ENCODE measurements around the gene GPRC5D. TPM values are rescaled to one million over a fixed set of nuclear protein-coding genes. Genes with fewer than 3 reads are reported as not detected.

The GPRC5D gene
- total RNA-seq, 2 donors from 2014 or later: not detected

- peaks cover 2% of the 10 kb centered on the region for H3K36me3 Mint-ChIP-seq (ENCODE audit: low read depth)
- peaks cover 8% of the 10 kb centered on the region for H3K4me1 Mint-ChIP-seq
- ATAC-seq (no peak), DNase-seq (no peak)
- H3K4me3 Mint-ChIP-seq: no peak overlapping the region
- peak overlapping the region; percentile 82 for H3K27ac Mint-ChIP-seq
- H3K27me3 Mint-ChIP-seq: no peaks in the 10 kb centered on the region
- no peaks in the 10 kb centered on the region for H3K9me3 ChIP-seq (ENCODE audit: control insufficient read depth, low read length, poor library complexity, severe bottlenecking)
Observed at GRCh38 chr12:12990700-12991468, 38.9 kb upstream of the GPRC5D start.

- Mint-ChIP-seq H3K27me3 (no peaks in the 10 kb centered on the region), H3K4me1 (peaks cover 14% of the 10 kb centered on the region), H3K4me3 (no peak overlapping the region), H3K27ac (no peak overlapping the region), H3K36me3 (ENCODE audit: low read depth) (peaks cover 4% of the 10 kb centered on the region)
- DNase-seq (no peak), ATAC-seq (no peak)
- H3K9me3 ChIP-seq (ENCODE audit: control insufficient read depth, low read length, poor library complexity, severe bottlenecking): no peaks in the 10 kb centered on the region
Observed at GRCh38 chr12:12987421-12987820, 35.5 kb upstream of the GPRC5D start.

- Mint-ChIP-seq H3K27me3 (no peaks in the 10 kb centered on the region), H3K4me3 (no peak overlapping the region), H3K27ac (no peak overlapping the region), H3K4me1 (peaks cover 14% of the 10 kb centered on the region), H3K36me3 (ENCODE audit: low read depth) (peaks cover 4% of the 10 kb centered on the region)
- H3K9me3 ChIP-seq (ENCODE audit: control insufficient read depth, low read length, poor library complexity, severe bottlenecking): no peaks in the 10 kb centered on the region
- no peak for DNase-seq
- no peak for ATAC-seq
Observed at GRCh38 chr12:12986775-12987331, 34.9 kb upstream of the GPRC5D start.

GRCh38 chr12:12985817-12986408 is 33.9 kb upstream of the GPRC5D start:
- DNase-seq: no peak

GRCh38 chr12:12984149-12984548 is 32.2 kb upstream of the GPRC5D start:
- DNase-seq: no peak
- no peak overlapping the region for H3K27ac Mint-ChIP-seq
- H3K4me3 Mint-ChIP-seq: no peak overlapping the region
- ATAC-seq: no peak
- peaks cover 2% of the 10 kb centered on the region for H3K36me3 Mint-ChIP-seq (ENCODE audit: low read depth)
- no peaks in the 10 kb centered on the region for H3K9me3 ChIP-seq (ENCODE audit: control insufficient read depth, low read length, poor library complexity, severe bottlenecking)
- H3K27me3 Mint-ChIP-seq: no peaks in the 10 kb centered on the region
- H3K4me1 Mint-ChIP-seq: peaks cover 8% of the 10 kb centered on the region

More at GRCh38 chr12:12985817-12986408, 33.9 kb upstream of the GPRC5D start:
- Mint-ChIP-seq H3K27ac (no peak overlapping the region), H3K36me3 (ENCODE audit: low read depth) (peaks cover 2% of the 10 kb centered on the region), H3K4me1 (peaks cover 9% of the 10 kb centered on the region), H3K4me3 (no peak overlapping the region), H3K27me3 (no peaks in the 10 kb centered on the region)
- no peaks in the 10 kb centered on the region for H3K9me3 ChIP-seq (ENCODE audit: control insufficient read depth, low read length, poor library complexity, severe bottlenecking)
- peak; percentile 76 for ATAC-seq

- no peaks in the 10 kb centered on the region for H3K27me3 Mint-ChIP-seq
Observed at GRCh38 chr12:12983420-12984035, 31.6 kb upstream of the GPRC5D start.

GRCh38 chr12:12982331-12982730 is 30.4 kb upstream of the GPRC5D start:
- Mint-ChIP-seq H3K4me1 (peaks cover 8% of the 10 kb centered on the region), H3K27ac (no peak overlapping the region), H3K36me3 (ENCODE audit: low read depth) (peaks cover 2% of the 10 kb centered on the region), H3K4me3 (no peak overlapping the region), H3K27me3 (no peaks in the 10 kb centered on the region)
- DNase-seq: no peak
- no peak for ATAC-seq
- no peaks in the 10 kb centered on the region for H3K9me3 ChIP-seq (ENCODE audit: control insufficient read depth, low read length, poor library complexity, severe bottlenecking)

More at GRCh38 chr12:12983420-12984035, 31.6 kb upstream of the GPRC5D start:
- Mint-ChIP-seq H3K4me3 (no peak overlapping the region), H3K4me1 (peaks cover 8% of the 10 kb centered on the region), H3K27ac (no peak overlapping the region), H3K36me3 (ENCODE audit: low read depth) (peaks cover 2% of the 10 kb centered on the region)
- peak; percentile 50 for ATAC-seq
- DNase-seq: no peak
- H3K9me3 ChIP-seq (ENCODE audit: control insufficient read depth, low read length, poor library complexity, severe bottlenecking): no peaks in the 10 kb centered on the region

- Mint-ChIP-seq H3K27me3 (no peaks in the 10 kb centered on the region), H3K4me1 (peaks cover 8% of the 10 kb centered on the region), H3K4me3 (no peak overlapping the region), H3K27ac (no peak overlapping the region), H3K36me3 (ENCODE audit: low read depth) (peaks cover 2% of the 10 kb centered on the region)
- H3K9me3 ChIP-seq (ENCODE audit: control insufficient read depth, low read length, poor library complexity, severe bottlenecking): no peaks in the 10 kb centered on the region
- ATAC-seq (no peak), DNase-seq (no peak)
Observed at GRCh38 chr12:12979731-12980259, 27.8 kb upstream of the GPRC5D start.

GRCh38 chr12:12979126-12979525 is 27.2 kb upstream of the GPRC5D start:
- DNase-seq: no peak
- H3K27ac Mint-ChIP-seq: no peak overlapping the region
- H3K36me3 Mint-ChIP-seq (ENCODE audit: low read depth): peaks cover 3% of the 10 kb centered on the region

GRCh38 chr12:12977231-12977630 is 25.3 kb upstream of the GPRC5D start:
- H3K27ac Mint-ChIP-seq: no peak overlapping the region
- H3K4me1 Mint-ChIP-seq: no peaks in the 10 kb centered on the region
- no peak overlapping the region for H3K4me3 Mint-ChIP-seq
- peaks cover 3% of the 10 kb centered on the region for H3K36me3 Mint-ChIP-seq (ENCODE audit: low read depth)
- ATAC-seq: no peak
- H3K27me3 Mint-ChIP-seq: no peaks in the 10 kb centered on the region
- no peak for DNase-seq
- H3K9me3 ChIP-seq (ENCODE audit: control insufficient read depth, low read length, poor library complexity, severe bottlenecking): peaks cover 3% of the 10 kb centered on the region

More at GRCh38 chr12:12979126-12979525, 27.2 kb upstream of the GPRC5D start:
- no peaks in the 10 kb centered on the region for H3K9me3 ChIP-seq (ENCODE audit: control insufficient read depth, low read length, poor library complexity, severe bottlenecking)
- Mint-ChIP-seq H3K27me3 (no peaks in the 10 kb centered on the region), H3K4me1 (peaks cover 5% of the 10 kb centered on the region), H3K4me3 (no peak overlapping the region)
- no peak for ATAC-seq

- peaks cover 5% of the 10 kb centered on the region for H3K36me3 Mint-ChIP-seq (ENCODE audit: low read depth)
- no peaks in the 10 kb centered on the region for H3K27me3 Mint-ChIP-seq
- ATAC-seq: no peak
- peaks cover 3% of the 10 kb centered on the region for H3K9me3 ChIP-seq (ENCODE audit: control insufficient read depth, low read length, poor library complexity, severe bottlenecking)
- H3K4me3 Mint-ChIP-seq: no peak overlapping the region
- no peak overlapping the region for H3K27ac Mint-ChIP-seq
- no peaks in the 10 kb centered on the region for H3K4me1 Mint-ChIP-seq
- DNase-seq: no peak
Observed at GRCh38 chr12:12976366-12976765, 24.4 kb upstream of the GPRC5D start.

GRCh38 chr12:12975322-12976077 is 23.5 kb upstream of the GPRC5D start:
- no peak for DNase-seq
- H3K4me1 Mint-ChIP-seq: no peaks in the 10 kb centered on the region
- ATAC-seq: no peak
- no peak overlapping the region for H3K27ac Mint-ChIP-seq
- peaks cover 3% of the 10 kb centered on the region for H3K9me3 ChIP-seq (ENCODE audit: control insufficient read depth, low read length, poor library complexity, severe bottlenecking)
- H3K36me3 Mint-ChIP-seq (ENCODE audit: low read depth): peaks cover 5% of the 10 kb centered on the region
- no peaks in the 10 kb centered on the region for H3K27me3 Mint-ChIP-seq
- H3K4me3 Mint-ChIP-seq: no peak overlapping the region
